Activated naive CD8-positive, alpha-beta T cell treated with anti-CD3 and anti-CD28 coated beads, Interleukin-2, amount 50 U/mL, for 24 hours (primary cell): ENCODE measurements around the gene MIGA1.
A peak's percentile ranks its signal among the peaks of the same experiment; 100 is the strongest.
"Not testable (repeated sequence)": the region's sequence is repeated elsewhere in the genome, so short reads cannot be mapped to it uniquely, and the experiment has no call there.

ENCODE experiments used
- ATAC-seq: fragments of 150-1000 bp; cut with Tn5 transposase; one replicate; pipeline ENCODE4 v1.10.0; 2021
- DNase-seq: peaks from one replicate; pipeline ENCODE4 v3.0.0; 2021
- H3K27ac Mint-ChIP-seq: one replicate; pipeline ENCODE4 v1.8.0; 2021; ENCODE audit warnings: mild to moderate bottlenecking, mixed read lengths
- H3K27me3 Mint-ChIP-seq: one replicate; pipeline ENCODE4 v1.8.0; 2021; ENCODE audit warnings: mixed read lengths
- H3K36me3 Mint-ChIP-seq: one replicate; pipeline ENCODE4 v1.8.0; 2021; ENCODE audit warnings: low read depth, mixed read lengths
- H3K4me1 Mint-ChIP-seq: one replicate; pipeline ENCODE4 v1.8.0; 2021; ENCODE audit warnings: mixed read lengths
- H3K4me3 Mint-ChIP-seq: one replicate; pipeline ENCODE4 v1.8.0; 2021; ENCODE audit warnings: mild to moderate bottlenecking, moderate library complexity, mixed read lengths
- H3K9me3 Mint-ChIP-seq: one replicate; pipeline ENCODE4 v1.8.0; 2021; ENCODE audit warnings: mixed read lengths

MIGA1 gene, protein sequence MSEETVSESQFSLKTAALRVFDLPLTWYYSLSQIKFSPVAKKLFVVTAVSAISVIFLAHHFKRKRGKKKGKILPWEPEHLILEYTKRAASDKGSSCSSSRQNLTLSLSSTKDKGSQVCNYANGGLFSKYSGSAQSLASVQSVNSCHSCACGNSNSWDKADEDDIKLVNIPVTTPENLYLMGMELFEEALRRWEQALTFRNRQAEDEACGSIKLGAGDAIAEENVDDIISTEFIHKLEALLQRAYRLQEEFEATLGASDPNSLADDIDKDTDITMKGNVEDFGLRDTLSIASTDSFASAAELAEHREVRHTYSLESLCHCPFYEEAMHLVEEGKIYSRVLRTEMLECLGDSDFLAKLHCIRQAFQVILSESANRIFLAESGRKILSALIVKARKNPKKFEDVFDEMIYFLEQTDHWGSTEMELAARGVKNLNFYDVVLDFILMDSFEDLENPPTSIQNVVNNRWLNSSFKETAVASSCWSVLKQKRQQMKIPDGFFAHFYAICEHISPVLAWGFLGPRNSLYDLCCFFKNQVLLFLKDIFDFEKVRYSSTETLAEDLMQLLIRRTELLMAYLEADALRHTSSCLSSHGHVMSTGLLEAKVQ

DNA sequence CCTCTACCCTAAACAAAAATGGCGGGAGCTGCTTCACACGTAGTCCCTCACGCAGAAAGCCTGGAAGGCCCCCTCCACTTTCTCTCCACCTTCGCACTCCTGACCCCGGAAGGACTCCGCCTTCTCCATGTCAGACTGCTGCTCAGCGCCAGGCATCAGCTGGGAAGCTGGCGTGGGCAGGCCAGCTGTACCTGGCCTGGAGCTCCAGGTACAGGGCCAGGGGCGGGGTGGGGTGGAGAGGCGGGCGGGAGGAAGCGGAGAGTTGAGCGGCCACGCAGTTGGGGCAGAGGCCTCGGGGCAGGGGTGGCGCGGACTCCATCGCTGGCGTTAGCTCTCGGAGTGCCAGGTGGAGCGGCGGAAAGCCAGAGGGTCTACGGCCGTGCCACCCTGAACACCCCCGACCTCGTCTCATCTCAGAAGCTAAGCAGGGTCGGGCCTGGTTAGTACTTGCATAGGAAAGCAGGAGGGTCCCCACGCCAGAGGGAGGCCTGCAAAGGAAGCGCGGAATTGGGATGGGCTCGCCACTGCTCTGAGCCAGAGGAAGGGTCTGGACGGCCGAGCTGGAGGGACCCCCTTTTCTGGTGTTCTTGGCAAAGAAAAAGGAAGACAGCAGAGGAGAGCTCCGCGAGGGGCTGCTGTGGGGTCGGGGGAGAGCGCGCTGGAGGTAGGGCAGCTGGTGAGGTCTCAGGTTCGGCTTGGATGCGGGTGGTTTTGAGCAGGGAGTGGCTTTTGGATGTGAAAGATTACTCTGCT, at the start of gene MIGA1:
TSS of gene MIGA1 (plus strand) at position 121 of the 753 bp plus-strand sequence. CDS start 3,604 bp downstream, outside the sequence.
- peak within 1 kb of the TSS; percentile 98 for H3K4me3 Mint-ChIP-seq
- ATAC-seq (peak; percentile 99), DNase-seq (peak; percentile 82)
- H3K36me3 Mint-ChIP-seq: peaks cover 12% of the 10 kb centered on the region
- peak within 1 kb of the TSS; percentile 85 for H3K27ac Mint-ChIP-seq
- H3K27me3 Mint-ChIP-seq: no peaks in the 10 kb centered on the region
- no peaks in the 10 kb centered on the region for H3K9me3 Mint-ChIP-seq
- peaks cover 33% of the 10 kb centered on the region for H3K4me1 Mint-ChIP-seq

DNA sequence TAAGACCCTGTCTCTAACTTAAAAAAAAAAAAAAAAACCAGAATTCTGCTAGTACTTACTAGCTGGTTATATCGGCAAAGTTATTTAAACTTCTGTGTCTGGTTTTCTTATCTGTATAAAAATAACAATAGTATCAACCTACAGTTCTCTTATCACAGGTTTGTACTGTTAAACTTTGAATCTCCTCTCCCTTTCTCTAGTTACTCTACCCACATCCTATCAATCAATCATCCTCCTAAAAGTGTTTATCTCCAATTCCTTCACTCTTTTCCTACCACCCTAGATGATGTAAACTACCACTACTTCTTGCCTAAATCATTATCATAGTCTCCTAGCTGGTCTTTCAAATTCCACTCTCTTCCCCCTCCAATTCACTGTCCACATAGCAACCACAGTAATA, 47.4 kb upstream of the MIGA1 start:
- DNase-seq (no peak), ATAC-seq (no peak)
- Mint-ChIP-seq H3K27ac (peak overlapping the region; percentile 30), H3K9me3 (no peaks in the 10 kb centered on the region), H3K36me3 (peaks cover 15% of the 10 kb centered on the region), H3K27me3 (no peaks in the 10 kb centered on the region), H3K4me3 (no peak overlapping the region), H3K4me1 (no peaks in the 10 kb centered on the region)

DNA sequence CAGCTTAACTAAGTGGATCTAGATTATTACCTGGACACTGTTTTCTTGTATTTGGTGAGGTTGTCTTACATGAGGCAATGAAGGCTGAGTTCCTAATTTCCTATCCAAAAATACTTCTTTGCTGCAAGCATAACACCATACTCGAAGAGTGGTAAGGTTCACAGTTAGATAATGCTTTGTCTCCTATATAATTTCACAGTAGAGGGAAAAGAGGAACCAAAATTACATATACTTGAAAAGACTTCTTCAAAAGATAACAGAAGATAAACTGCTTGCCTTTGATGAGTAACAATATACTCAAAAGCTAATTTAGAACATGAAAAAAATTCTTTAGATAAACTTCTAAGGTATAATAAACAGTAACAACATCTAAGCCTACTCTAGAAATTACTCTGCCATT, 40.2 kb upstream of the MIGA1 start:
- DNase-seq: no peak

DNA sequence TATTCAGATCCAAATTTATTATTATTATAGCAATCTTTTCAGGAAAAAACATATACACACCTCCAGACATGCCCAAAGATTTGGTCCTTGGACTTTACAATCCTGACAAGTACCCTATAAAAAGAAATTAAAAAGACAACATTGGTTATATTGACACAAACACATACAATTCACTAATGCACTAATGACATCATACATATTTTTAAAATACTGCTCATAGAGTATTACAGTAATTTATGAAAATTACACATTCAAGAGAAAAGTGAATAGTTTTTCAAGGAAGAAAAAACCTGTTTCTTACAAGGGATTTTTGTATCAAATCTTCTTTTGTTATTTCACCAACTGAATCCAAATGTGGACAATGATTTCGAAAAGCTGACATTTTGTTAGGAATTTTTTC, 38.1 kb upstream of the MIGA1 start:
- no peak for ATAC-seq
- H3K36me3 Mint-ChIP-seq: peaks cover 11% of the 10 kb centered on the region
- DNase-seq: no peak
- H3K4me3 Mint-ChIP-seq: no peak overlapping the region
- H3K4me1 Mint-ChIP-seq: peaks cover 14% of the 10 kb centered on the region
- H3K27me3 Mint-ChIP-seq: no peaks in the 10 kb centered on the region
- H3K27ac Mint-ChIP-seq: no peak overlapping the region
- H3K9me3 Mint-ChIP-seq: no peaks in the 10 kb centered on the region

More for the DNA sequence above, 40.2 kb upstream of the MIGA1 start:
- Mint-ChIP-seq H3K36me3 (peaks cover 9% of the 10 kb centered on the region), H3K27me3 (no peaks in the 10 kb centered on the region), H3K4me3 (no peak overlapping the region), H3K4me1 (peaks cover 2% of the 10 kb centered on the region), H3K9me3 (no peaks in the 10 kb centered on the region), H3K27ac (no peak overlapping the region)
- ATAC-seq: no peak

DNA sequence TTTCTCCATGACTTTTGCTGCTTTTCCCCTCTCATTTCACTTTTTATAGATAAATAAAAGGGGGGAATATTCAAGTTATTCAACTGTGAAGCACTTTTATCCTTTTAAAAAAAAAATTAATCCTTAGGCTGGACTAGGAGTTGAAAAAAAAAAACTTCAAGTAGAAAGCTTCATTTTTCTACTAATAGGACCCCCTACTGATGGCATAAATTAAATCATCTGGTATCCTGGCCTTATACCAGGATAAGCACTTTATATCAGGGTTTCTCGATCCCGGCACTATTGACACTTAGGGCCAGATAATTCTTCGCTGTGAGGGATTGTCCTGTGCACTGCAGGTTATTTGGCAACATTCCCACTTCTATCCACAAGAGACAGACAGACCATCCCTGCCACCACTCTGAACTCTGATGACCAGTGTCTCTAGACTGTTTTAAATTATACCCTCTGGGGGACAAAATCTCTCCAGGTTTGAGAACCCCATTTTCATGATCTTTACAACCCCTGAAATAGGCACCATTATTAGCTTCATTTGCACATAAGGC, 37.4 kb upstream of the MIGA1 start:
- no peaks in the 10 kb centered on the region for H3K27me3 Mint-ChIP-seq
- DNase-seq (no peak), ATAC-seq (no peak)
- peaks cover 11% of the 10 kb centered on the region for H3K36me3 Mint-ChIP-seq
- no peaks in the 10 kb centered on the region for H3K9me3 Mint-ChIP-seq
- H3K4me3 Mint-ChIP-seq: no peak overlapping the region
- peaks cover 19% of the 10 kb centered on the region for H3K4me1 Mint-ChIP-seq
- H3K27ac Mint-ChIP-seq: no peak overlapping the region

DNA sequence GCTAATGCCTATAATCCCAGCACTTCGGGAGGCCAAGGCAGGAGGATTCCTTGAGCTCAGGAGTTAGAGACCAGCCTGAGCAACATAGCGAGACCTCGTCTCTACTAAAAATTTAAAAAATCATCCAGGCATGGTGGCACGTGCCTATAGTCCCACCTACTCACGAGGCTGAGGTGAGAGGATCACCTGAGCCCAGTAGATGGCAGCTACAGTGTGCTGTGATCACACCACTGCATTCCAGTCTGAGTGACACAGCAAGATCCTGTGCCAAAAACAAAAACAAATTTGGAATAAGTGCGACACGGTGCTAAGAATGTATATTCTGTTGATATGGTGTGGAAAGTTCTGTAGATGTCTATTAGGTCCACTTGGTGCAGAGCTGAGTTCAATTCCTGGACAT, 34.9 kb upstream of the MIGA1 start:
- Mint-ChIP-seq H3K9me3 (no peaks in the 10 kb centered on the region), H3K4me1 (peaks cover 35% of the 10 kb centered on the region), H3K27me3 (no peaks in the 10 kb centered on the region), H3K4me3 (no peak overlapping the region), H3K36me3 (peaks cover 9% of the 10 kb centered on the region), H3K27ac (no peak overlapping the region)
- DNase-seq: no peak
- ATAC-seq: no peak

DNA sequence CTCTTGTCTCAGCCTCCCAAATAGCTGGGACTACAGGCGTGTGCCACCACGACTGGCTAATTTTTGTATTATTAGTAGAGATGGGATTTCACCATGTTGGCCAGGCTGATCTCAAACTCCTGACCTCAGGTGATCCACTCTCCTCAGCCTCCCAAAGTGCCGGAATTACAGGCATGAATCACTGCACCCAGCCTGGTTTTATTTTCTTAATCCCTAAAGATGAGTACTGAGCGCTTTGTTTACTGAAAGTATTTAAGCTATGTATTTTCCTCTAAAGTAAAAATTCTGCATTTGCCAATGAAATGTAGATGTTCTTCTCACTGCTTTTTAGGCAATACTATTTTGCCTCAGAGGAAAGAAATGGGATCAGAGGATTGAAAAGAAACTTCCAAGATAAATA, 30.0 kb upstream of the MIGA1 start:
- DNase-seq, H3K27ac Mint-ChIP-seq, ATAC-seq, H3K27me3 Mint-ChIP-seq, H3K36me3 Mint-ChIP-seq, H3K9me3 Mint-ChIP-seq, H3K4me3 Mint-ChIP-seq: not testable (repeated sequence)
- peaks cover 45% of the 10 kb centered on the region for H3K4me1 Mint-ChIP-seq

DNA sequence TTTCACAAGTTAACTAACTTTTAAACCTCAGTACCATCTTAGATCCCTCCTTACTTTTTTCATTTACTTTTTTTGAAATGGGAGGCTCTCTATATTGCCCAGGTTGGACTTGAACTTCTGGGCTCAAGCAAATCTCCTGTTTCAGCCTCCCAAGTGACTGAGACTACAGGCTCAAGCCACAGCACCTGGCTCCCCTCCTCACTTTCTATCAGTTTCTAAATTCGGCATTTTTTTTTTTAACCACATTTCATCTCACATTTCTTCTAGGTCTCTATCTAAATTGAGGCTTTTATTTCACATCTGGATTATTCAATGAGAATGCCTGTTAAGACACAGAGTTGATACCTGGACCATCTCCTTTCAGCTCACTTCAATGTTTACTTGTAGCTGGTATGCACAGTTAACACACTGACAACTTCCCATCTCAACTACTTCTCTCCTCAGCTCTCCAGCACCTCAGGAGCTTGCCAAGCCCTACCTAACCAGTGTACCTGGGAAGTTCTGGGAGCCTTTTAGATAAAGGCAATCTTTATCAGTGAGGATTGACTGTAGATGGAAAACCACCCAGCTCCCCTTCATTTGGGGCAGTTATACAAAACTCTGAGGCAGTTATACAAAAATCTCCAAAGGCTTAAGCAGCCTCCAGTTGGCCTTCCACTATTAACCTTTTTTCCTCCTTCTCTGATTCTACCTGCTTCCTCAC, 23.2 kb upstream of the MIGA1 start:
- peak overlapping the region; percentile 91 for H3K4me3 Mint-ChIP-seq
- H3K27me3 Mint-ChIP-seq: no peaks in the 10 kb centered on the region
- ATAC-seq (no peak), DNase-seq (no peak)
- peaks cover 50% of the 10 kb centered on the region for H3K4me1 Mint-ChIP-seq
- H3K36me3 Mint-ChIP-seq: no peaks in the 10 kb centered on the region
- no peak overlapping the region for H3K27ac Mint-ChIP-seq
- H3K9me3 Mint-ChIP-seq: no peaks in the 10 kb centered on the region

DNA sequence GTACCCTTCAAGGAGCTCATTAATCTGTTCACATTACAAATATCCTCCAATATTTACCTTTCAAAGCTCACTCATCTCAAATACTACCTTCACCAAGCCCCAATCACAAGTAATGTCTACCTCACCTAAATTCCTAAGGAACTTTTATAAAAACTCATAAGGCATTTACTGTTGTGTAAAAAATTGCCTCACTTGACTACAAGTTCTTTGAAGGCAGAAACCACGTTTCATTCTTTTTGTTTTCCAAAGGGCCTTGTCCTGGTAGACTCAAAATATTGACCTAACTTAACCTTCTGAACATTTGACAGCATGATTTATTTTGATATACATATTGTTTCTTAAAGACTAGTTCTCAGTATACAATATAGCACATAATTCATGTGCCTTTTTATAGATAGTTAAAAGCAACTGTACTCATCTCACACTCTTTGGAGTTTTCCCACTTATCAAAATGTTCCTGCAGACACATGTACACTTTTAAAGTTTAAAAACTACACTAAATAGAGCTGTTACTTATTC, 22.3 kb upstream of the MIGA1 start:
- H3K4me1 Mint-ChIP-seq: peaks cover 51% of the 10 kb centered on the region
- H3K9me3 Mint-ChIP-seq: no peaks in the 10 kb centered on the region
- no peak for DNase-seq
- H3K27ac Mint-ChIP-seq: peak overlapping the region; percentile 1
- no peaks in the 10 kb centered on the region for H3K27me3 Mint-ChIP-seq
- peak overlapping the region; percentile 91 for H3K4me3 Mint-ChIP-seq
- no peak for ATAC-seq
- no peaks in the 10 kb centered on the region for H3K36me3 Mint-ChIP-seq

DNA sequence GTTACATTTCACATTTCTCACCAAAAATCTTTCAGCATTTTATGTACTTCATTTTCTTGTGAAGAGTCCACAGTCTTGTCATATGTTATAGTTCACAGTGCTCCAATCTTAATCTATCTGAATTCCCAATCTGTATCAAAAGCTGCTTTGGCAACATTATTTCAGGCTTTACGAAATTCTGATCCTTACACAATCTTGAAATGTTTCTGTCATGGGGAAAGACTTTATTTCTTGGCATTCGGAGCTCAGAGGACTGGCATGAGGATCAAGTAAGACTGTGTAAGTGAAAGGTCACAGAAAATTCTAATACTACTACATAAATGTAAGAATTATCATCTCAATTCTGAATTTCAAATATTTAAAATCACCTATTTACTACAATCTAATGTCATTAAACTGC, 21.8 kb upstream of the MIGA1 start:
- DNase-seq (no peak), ATAC-seq (no peak)
- peaks cover 50% of the 10 kb centered on the region for H3K4me1 Mint-ChIP-seq

DNA sequence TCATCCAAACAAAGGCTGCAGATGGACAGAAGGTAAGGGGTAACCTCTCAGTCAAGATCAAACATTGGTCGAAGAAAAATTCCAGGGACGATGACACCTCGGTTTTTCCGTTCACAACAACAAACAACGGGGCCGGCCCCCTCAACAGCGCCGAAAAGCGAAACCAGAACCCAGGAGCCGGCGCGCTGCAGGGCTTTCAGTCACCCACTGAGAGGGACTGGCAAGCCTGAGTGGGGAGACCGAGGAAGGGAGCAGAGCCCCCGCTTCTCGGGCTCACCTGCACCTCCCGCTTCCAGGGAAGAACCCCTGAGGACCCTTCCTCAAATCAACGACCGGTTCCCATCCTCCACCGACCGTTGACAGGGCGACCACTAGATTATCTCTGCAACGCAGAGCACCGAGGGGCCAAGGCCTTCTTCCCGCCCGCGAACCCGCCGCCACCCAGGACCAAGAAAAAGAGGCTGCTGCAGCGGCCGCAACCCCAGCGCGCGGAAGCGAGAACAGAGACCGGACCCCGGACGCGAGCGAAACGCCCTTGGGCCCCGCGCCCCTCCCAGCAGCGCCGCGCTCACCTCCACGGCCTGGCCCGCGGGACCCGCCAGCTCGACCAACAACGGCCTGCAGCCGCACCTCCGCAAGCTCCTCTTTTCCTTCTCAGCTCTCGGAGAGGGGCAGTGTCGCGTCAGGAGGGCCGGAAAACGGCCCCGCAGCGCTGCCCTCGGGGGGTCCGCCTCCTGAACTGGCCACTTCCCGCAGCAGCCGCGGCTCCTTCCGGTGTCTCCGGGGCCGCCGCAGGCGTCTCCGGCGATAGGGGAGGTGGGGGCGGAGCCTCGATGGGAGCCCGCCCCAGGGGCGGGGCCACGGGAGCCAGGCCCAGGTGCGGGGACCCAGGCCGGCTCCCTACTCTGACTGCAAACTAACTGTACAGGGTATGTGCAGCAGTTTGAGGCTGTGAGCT, 20.1 kb upstream of the MIGA1 start, which contains the start of gene USP33:
TSS of gene USP33 (minus strand) at position 782 of the 958 bp plus-strand sequence. CDS start 18,155 bp downstream, outside the sequence.
- Mint-ChIP-seq H3K27ac (peak within 1 kb of the TSS; percentile 94), H3K4me1 (peaks cover 47% of the 10 kb centered on the region), H3K9me3 (no peaks in the 10 kb centered on the region), H3K36me3 (no peaks in the 10 kb centered on the region), H3K4me3 (peak within 1 kb of the TSS; percentile 91), H3K27me3 (no peaks in the 10 kb centered on the region)
- peak; percentile 92 for ATAC-seq
- peak; percentile 95 for DNase-seq

More for the DNA sequence above, 21.8 kb upstream of the MIGA1 start:
- Mint-ChIP-seq H3K36me3 (no peaks in the 10 kb centered on the region), H3K9me3 (no peaks in the 10 kb centered on the region), H3K27me3 (no peaks in the 10 kb centered on the region), H3K27ac (peak overlapping the region; percentile 1), H3K4me3 (peak overlapping the region; percentile 91)

DNA sequence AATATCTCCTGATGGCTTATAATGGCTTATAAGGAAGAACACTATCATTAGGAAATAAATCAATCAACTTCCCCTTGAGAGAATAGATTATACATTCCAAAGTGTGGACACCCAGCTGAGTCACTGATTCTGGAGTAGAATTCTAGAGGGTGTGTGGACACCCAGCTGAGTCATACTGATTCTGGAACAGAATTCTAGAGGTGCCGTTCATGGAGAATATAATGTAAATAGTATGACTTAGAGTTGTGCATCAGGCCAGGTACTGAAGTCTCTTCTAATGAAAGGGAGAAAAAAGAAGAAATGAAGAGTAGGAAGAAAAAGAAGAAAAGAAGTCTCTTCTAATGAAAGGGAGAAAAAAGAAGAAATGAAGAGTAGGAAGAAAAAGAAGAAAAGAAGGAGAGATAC, 17.4 kb upstream of the MIGA1 start:
- no peak overlapping the region for H3K27ac Mint-ChIP-seq
- H3K9me3 Mint-ChIP-seq: no peaks in the 10 kb centered on the region
- H3K4me1 Mint-ChIP-seq: peaks cover 26% of the 10 kb centered on the region
- ATAC-seq (no peak), DNase-seq (no peak)
- no peak overlapping the region for H3K4me3 Mint-ChIP-seq
- no peaks in the 10 kb centered on the region for H3K36me3 Mint-ChIP-seq
- no peaks in the 10 kb centered on the region for H3K27me3 Mint-ChIP-seq

DNA sequence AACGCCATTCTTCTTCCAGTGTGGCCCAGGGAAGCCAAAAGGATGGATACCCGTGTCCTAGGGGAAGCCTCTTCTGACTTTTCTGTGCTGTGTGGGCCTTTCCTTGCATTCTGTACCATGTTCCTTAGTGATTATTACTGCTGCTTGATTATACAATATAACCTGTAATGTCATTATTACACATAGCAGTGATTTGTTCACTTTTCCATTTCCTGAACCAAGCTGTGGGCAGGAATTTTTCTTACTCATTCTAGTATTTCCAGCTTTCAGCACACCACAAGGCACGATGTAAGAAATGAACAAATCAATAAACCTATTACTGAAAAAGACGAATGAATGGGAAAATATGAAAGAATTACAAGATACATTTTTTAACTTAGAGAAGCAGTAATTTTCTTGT, 11.4 kb upstream of the MIGA1 start:
- H3K27ac Mint-ChIP-seq: no peak overlapping the region
- H3K4me3 Mint-ChIP-seq: no peak overlapping the region
- ATAC-seq: no peak
- H3K27me3 Mint-ChIP-seq: no peaks in the 10 kb centered on the region
- DNase-seq: no peak
- H3K4me1 Mint-ChIP-seq: peaks cover 3% of the 10 kb centered on the region
- no peaks in the 10 kb centered on the region for H3K9me3 Mint-ChIP-seq
- no peaks in the 10 kb centered on the region for H3K36me3 Mint-ChIP-seq
